ENCODE measurements around the gene RNU6-9.

- TF ChIP-seq POLR2A (IDR thresholded peaks at IDR 0.05) (no peak), CTCF (IDR thresholded peaks at IDR 0.05) (no peak)
These were observed 8.7 kb upstream of the RNU6-9 start for GRCh38 chr19:884420-885211.
